ENCODE measurements around the gene RLN1. TPM values are rescaled to one million over a fixed set of nuclear protein-coding genes. Genes with fewer than 3 reads are reported as not detected.
A peak's percentile ranks its signal among the peaks of the same experiment; 100 is the strongest.
"Not testable (repeated sequence)": the region's sequence is repeated elsewhere in the genome, so short reads cannot be mapped to it uniquely, and the experiment has no call there.

The RLN1 gene
- total RNA-seq, 1 experiment from 2014 or later = 0.87 TPM

DNA sequence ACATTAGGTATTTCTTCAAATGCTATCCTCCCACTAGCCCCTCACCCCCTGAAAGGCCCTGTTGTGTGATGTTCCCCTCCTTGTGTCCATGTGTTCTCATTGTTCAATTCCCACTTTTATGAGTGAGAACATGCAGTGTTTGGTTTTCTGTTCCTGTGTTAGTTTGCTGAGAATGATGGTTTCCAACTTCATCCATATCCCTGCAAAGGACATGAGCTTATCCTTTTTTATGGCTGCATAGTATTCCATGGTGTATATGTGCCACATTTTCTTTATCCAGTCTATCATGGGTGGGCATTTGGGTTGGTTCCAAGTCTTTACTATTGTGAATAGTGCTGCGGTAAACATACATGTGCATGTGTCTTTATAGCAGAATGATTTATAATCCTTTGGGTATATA lies 23.3 kb downstream of the RLN1 start:
- H3K4me1 Mint-ChIP-seq; H3K27ac Mint-ChIP-seq; ATAC-seq; DNase-seq (ENCODE audit: low spot score); CTCF ChIA-PET; POLR2A ChIA-PET; H3K4me3 Mint-ChIP-seq; H3K27me3 Mint-ChIP-seq (ENCODE audit: low read depth): not testable (repeated sequence)
- Mint-ChIP-seq H3K36me3 (peaks cover 16% of the 10 kb centered on the region), H3K9me3 (peaks cover 24% of the 10 kb centered on the region)

DNA sequence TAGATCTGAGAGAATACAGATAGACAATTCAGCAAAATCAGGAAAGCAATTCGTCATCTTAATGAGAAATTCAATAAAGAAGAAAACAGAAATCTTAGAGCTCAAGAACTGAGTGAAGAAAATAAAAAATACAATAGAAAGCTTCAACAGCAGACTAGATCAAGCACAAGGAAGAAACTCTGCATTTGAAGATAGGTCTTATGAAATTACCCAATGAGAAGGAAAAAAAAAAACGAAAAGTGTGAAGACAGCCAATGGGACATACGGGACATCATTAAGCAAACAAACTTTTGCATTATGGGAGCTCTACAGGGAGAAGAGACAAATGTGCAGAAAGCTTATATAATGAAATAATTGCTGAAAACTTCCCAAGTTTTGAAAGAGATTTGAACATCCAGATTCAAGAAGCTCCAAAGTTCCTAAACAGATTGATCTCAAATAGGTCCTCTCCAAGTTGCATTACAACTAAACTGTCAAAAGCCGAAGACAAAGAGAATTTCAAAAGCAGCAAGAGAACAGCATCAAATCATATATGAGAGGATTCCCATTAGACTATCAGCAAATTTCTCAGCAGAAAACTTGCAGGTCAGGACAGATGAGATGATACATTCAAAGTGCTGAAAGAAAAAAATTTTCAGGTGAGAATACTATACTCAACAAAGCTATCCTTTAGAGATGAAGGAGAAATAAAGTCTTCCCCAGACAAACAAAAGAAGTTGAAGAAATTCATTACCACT lies 24.3 kb downstream of the RLN1 start:
- no peaks in the 10 kb centered on the region for H3K27me3 Mint-ChIP-seq (ENCODE audit: low read depth)
- ChIA-PET POLR2A (interaction anchor here (0.6 kb wide), 1 partner anchor 24 kb away, joined by 3 read pairs; the partner anchor contains the start of gene RLN1), CTCF (no interaction called here)
- TF ChIP-seq SOX15 (CRISPR knock-in tag; IDR thresholded peaks at IDR 0.05) (no peak), OVOL2 (CRISPR knock-in tag; IDR thresholded peaks at IDR 0.05; ENCODE audit: borderline replicate concordance) (no peak), JAZF1 (CRISPR knock-in tag; IDR thresholded peaks at IDR 0.05) (no peak), NFE2L1 (CRISPR knock-in tag; IDR thresholded peaks at IDR 0.05) (no peak), ELF4 (CRISPR knock-in tag; IDR thresholded peaks at IDR 0.05; ENCODE audit: low read depth) (no peak)
- DNase-seq (ENCODE audit: low spot score) (no peak), ATAC-seq (no peak)
- H3K4me3 Mint-ChIP-seq = no peak overlapping the region
- H3K4me1 Mint-ChIP-seq = no peaks in the 10 kb centered on the region
- H3K9me3 Mint-ChIP-seq = peaks cover 24% of the 10 kb centered on the region
- H3K27ac Mint-ChIP-seq = no peak overlapping the region
- peaks cover 16% of the 10 kb centered on the region for H3K36me3 Mint-ChIP-seq

DNA sequence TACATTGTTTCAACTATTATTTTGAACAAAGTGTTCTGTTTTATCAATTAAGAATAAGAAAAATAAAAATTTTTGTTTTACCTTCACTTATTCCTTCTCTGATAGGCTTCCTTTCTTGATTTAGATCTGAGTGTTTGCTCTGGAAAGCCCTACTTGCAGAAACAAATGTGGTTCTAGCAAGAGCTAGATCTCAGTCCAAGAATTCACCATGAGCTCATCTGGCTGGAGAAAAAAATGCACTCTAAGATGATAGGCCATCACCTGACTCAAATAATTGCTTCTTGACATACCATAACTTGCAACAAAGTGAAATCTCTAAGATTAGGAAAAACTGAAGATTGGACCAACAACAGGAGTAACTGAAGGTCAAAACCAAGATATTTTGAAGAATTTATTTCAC lies 28.8 kb downstream of the RLN1 start:
- no peaks in the 10 kb centered on the region for H3K27me3 Mint-ChIP-seq (ENCODE audit: low read depth)
- ChIA-PET CTCF (interaction anchor here (1.3 kb wide), 1 partner anchor 10 kb away, joined by 4 read pairs; no protein-coding TSS in a partner anchor), POLR2A (no interaction called here)
- H3K4me1 Mint-ChIP-seq = no peaks in the 10 kb centered on the region
- peaks cover 12% of the 10 kb centered on the region for H3K9me3 Mint-ChIP-seq
- H3K27ac Mint-ChIP-seq = no peak overlapping the region
- H3K4me3 Mint-ChIP-seq = no peak overlapping the region
- no peak for ATAC-seq
- peaks cover 11% of the 10 kb centered on the region for H3K36me3 Mint-ChIP-seq
- TF ChIP-seq NR3C1 (CRISPR knock-in tag; conservative IDR thresholded peaks at IDR 0.05; ENCODE audit: low read depth) (no peak), CREM (CRISPR knock-in tag; IDR thresholded peaks at IDR 0.05) (no peak), TEAD1 (CRISPR knock-in tag; IDR thresholded peaks at IDR 0.05) (no peak), GTF2I (CRISPR knock-in tag; conservative IDR thresholded peaks at IDR 0.05) (no peak), TP53 (CRISPR knock-in tag; IDR thresholded peaks at IDR 0.05) (no peak), ZNF671 (CRISPR knock-in tag; IDR thresholded peaks at IDR 0.05) (no peak), ZNF396 (CRISPR knock-in tag; IDR thresholded peaks at IDR 0.05; ENCODE audit: borderline replicate concordance) (no peak), EMX1 (CRISPR knock-in tag; IDR thresholded peaks at IDR 0.05) (no peak)
- TF ChIP-seq, protein P1, sequence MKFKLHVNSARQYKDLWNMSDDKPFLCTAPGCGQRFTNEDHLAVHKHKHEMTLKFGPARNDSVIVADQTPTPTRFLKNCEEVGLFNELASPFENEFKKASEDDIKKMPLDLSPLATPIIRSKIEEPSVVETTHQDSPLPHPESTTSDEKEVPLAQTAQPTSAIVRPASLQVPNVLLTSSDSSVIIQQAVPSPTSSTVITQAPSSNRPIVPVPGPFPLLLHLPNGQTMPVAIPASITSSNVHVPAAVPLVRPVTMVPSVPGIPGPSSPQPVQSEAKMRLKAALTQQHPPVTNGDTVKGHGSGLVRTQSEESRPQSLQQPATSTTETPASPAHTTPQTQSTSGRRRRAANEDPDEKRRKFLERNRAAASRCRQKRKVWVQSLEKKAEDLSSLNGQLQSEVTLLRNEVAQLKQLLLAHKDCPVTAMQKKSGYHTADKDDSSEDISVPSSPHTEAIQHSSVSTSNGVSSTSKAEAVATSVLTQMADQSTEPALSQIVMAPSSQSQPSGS (CRISPR knock-in tag; IDR thresholded peaks at IDR 0.05; ENCODE audit: borderline replicate concordance, low read depth) = no peak
- TF ChIP-seq, protein P2, sequence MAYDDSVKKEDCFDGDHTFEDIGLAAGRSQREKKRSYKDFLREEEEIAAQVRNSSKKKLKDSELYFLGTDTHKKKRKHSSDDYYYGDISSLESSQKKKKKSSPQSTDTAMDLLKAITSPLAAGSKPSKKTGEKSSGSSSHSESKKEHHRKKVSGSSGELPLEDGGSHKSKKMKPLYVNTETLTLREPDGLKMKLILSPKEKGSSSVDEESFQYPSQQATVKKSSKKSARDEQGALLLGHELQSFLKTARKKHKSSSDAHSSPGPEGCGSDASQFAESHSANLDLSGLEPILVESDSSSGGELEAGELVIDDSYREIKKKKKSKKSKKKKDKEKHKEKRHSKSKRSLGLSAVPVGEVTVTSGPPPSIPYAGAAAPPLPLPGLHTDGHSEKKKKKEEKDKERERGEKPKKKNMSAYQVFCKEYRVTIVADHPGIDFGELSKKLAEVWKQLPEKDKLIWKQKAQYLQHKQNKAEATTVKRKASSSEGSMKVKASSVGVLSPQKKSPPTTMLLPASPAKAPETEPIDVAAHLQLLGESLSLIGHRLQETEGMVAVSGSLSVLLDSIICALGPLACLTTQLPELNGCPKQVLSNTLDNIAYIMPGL (CRISPR knock-in tag; IDR thresholded peaks at IDR 0.05) = no peak
- no peak for DNase-seq (ENCODE audit: low spot score)

DNA sequence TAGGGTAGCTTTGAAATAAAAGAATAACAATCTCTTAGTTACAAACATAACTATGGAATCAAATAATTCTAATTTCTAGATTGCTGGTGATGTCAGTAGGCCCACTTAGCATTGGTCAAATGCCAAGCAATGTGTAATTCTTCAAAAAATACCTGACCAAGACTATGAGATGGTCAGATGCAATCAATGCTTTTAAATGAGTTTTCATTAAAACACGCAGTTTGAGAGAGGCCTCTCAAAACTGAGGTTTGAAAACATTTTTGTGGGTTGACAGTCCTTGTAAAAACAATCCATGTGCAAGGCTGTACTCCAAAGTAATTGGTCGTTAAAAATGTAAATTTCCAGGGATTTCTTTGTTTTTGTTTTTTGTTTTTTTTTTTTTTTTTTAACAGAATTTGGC lies 33.9 kb downstream of the RLN1 start:
- Mint-ChIP-seq H3K4me3 (no peak overlapping the region), H3K27me3 (ENCODE audit: low read depth) (no peaks in the 10 kb centered on the region), H3K27ac (no peak overlapping the region), H3K36me3 (no peaks in the 10 kb centered on the region), H3K4me1 (peaks cover 2% of the 10 kb centered on the region; the same call in 1 of the 2 replicates), H3K9me3 (no peaks in the 10 kb centered on the region)
- ChIA-PET POLR2A (no interaction called here), CTCF (no interaction called here)
- TF ChIP-seq GABPB1 (CRISPR knock-in tag; IDR thresholded peaks at IDR 0.05) = no peak
- TF ChIP-seq ZNF396 (CRISPR knock-in tag; IDR thresholded peaks at IDR 0.05; ENCODE audit: borderline replicate concordance) = no peak
- TF ChIP-seq TEAD1 (CRISPR knock-in tag; IDR thresholded peaks at IDR 0.05) = no peak
- TF ChIP-seq, protein P3, sequence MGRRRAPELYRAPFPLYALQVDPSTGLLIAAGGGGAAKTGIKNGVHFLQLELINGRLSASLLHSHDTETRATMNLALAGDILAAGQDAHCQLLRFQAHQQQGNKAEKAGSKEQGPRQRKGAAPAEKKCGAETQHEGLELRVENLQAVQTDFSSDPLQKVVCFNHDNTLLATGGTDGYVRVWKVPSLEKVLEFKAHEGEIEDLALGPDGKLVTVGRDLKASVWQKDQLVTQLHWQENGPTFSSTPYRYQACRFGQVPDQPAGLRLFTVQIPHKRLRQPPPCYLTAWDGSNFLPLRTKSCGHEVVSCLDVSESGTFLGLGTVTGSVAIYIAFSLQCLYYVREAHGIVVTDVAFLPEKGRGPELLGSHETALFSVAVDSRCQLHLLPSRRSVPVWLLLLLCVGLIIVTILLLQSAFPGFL (CRISPR knock-in tag; IDR thresholded peaks at IDR 0.05; ENCODE audit: borderline replicate concordance) = no peak
- no peak for TF ChIP-seq TCF7 (CRISPR knock-in tag; IDR thresholded peaks at IDR 0.05; ENCODE audit: low read depth)
- ATAC-seq (no peak), DNase-seq (ENCODE audit: low spot score) (no peak)

DNA sequence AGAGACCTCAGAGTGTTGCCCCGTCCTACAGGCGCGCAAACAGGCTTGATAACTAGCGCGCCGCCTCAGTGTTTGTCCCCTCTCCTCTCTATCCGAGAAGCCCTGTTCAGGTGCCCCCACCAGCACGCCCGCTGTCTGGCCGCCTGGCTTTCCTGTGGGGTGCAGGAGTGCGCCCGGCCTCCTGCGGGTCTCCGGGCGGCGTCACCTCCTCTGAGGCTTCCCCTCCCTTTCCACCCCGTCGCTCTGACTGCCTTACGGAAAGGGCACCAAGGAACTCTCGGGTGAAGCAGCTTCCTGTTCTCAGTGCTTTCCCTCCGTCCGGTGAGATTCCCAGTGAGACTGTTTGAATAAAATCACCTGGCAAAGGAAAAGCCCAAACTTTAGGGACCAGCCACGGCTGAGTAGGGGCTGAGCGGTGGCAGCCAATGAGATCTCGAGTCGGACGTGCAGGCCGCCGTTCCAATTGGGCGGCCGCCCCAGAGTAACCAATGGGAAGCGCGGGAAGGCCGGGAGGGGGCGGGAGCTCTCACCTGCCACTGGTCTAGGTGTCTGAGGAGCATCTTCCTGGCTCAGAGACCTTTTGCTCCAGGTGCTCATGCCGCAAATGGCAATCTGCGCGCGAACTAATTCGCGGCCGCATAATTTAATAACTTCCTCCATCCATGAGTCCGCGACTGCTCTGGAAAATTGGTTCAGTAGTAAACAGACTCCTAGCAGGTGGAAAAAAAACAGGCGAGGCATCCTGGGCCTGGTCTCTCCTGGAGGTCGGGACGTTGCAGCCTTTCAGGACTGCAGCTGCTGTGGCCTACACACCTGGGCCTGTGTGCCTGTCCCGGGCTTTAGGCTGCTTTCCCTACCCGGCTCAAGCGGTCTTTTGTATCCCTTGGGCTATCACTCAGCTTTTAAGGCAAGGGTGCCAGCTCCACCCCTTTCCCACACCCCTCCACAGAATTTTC lies 35.6 kb downstream of the RLN1 start, which contains the start of gene RLN2:
Gene RLN2 (minus strand): TSS at position 877 of the 956 bp plus-strand sequence. CDS start 136 bp downstream, at position 741.
- H3K36me3 Mint-ChIP-seq; H3K9me3 Mint-ChIP-seq; H3K27me3 Mint-ChIP-seq (ENCODE audit: low read depth); H3K4me1 Mint-ChIP-seq; H3K27ac Mint-ChIP-seq; DNase-seq (ENCODE audit: low spot score); POLR2A ChIA-PET: not testable (repeated sequence)
- CTCF ChIA-PET = interaction anchor here (1.0 to 1.1 kb wide), 2 partner anchors 17 to 38 kb away, joined by 3 to 4 read pairs; no protein-coding TSS in a partner anchor
- ATAC-seq = peak; percentile 98
- peak within 1 kb of the TSS; percentile 57 for H3K4me3 Mint-ChIP-seq

Data from WTC11 (cell line).